Duodenal mucosa (tissue), 2 donors: Measurements from ENCODE around the gene RPS25.
"Not testable (repeated sequence)": the region's sequence is repeated elsewhere in the genome, so short reads cannot be mapped to it uniquely, and the experiment has no call there.

Experiments used
- H3K27ac ChIP-seq: one replicate; pipeline ENCODE4 v1.7.0; 2013; ENCODE audit warnings: low read depth, low read length
- H3K27me3 ChIP-seq, 2 donors: one replicate each; pipeline ENCODE4 v1.7.0; 2013; ENCODE audit warnings: low read length in 2 of 2, control low read depth in 1 of 2; ENCODE audit not compliant: insufficient read depth in 2 of 2, control insufficient read depth in 1 of 2
- H3K36me3 ChIP-seq, 2 donors: one replicate each; pipeline ENCODE4 v1.7.0; 2013; ENCODE audit warnings: low read length in 2 of 2, control low read depth in 1 of 2; ENCODE audit not compliant: insufficient read depth in 2 of 2, control insufficient read depth in 1 of 2
- H3K4me1 ChIP-seq, 2 donors: one replicate each; pipeline ENCODE4 v1.7.0; 2013; ENCODE audit warnings: low read length in 2 of 2, control low read depth in 1 of 2; ENCODE audit not compliant: insufficient read depth in 2 of 2, control insufficient read depth in 1 of 2
- H3K4me3 ChIP-seq, 2 donors: one replicate each; pipeline ENCODE4 v1.7.0; 2013; ENCODE audit warnings: low read length in 2 of 2, low read depth in 1 of 2
- H3K9ac ChIP-seq, 2 donors: one replicate each; pipeline ENCODE4 v1.7.0; 2013; ENCODE audit warnings: low read length in 2 of 2, low read depth in 1 of 2
- H3K9me3 ChIP-seq, 2 donors: one replicate each; pipeline ENCODE4 v1.7.0; 2013; ENCODE audit warnings: low read length in 2 of 2, control low read depth in 1 of 2; ENCODE audit not compliant: control insufficient read depth in 1 of 2

The RPS25 gene

DNA sequence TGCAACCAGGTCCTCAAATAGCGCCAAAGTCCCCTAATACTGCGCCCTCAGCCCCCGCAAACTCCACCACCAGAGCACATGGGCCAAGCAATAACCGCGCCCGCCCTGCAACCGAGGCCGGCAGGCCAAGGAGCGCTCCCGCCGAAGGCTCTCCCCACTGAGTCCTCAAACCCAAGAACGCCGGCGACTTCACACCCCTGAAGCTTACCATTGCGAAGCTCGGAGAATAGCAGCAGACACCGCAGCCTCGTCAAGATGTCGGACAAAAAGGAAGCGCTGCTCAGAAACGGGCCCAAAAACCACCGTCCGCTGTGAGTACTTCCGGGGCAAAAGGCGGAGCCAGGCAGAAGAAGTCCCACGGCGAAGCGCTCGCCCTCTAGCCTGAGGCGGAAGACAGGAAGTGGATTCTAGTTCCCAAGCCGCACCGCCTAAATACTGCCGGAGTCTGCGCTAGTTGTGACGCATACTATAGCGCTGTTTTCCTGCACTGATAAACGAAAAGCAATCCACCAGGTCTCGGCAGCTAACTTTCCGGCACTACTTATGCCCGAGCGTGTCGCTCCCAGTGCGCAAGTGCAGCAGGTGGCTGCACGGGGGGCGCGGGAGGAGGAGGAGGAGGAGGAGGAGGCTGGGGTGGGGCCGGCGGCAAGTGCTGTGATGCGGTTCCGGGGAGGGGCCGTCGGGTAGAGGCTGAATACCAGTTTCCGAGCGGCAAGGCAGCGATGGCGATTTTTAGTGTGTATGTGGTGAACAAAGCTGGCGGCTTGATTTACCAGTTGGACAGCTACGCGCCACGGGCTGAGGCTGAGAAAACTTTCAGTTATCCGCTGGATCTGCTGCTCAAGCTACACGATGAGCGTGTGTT is at the start of gene RPS25, which contains the start of gene TRAPPC4:
RPS25 (minus strand) TSS at position 270 of the 865 bp plus-strand sequence; CDS start at position 211, 59 bp downstream.
TRAPPC4 (plus strand) TSS at position 693 of the 865 bp plus-strand sequence; CDS start at position 723, 30 bp downstream.
- Histone ChIP-seq H3K4me3 (peak within 1 kb of the TSS; percentile 97 to 99), H3K27ac (peak within 1 kb of the TSS; percentile 98), H3K27me3 (no peaks in the 10 kb centered on the region), H3K4me1 (peaks cover 34 to 43% of the 10 kb centered on the region in 2 donors), H3K9me3 (no peaks in the 10 kb centered on the region), H3K36me3 (peaks cover 8 to 40% of the 10 kb centered on the region in 2 donors), H3K9ac (peak within 1 kb of the TSS; percentile 85 to 88)

DNA sequence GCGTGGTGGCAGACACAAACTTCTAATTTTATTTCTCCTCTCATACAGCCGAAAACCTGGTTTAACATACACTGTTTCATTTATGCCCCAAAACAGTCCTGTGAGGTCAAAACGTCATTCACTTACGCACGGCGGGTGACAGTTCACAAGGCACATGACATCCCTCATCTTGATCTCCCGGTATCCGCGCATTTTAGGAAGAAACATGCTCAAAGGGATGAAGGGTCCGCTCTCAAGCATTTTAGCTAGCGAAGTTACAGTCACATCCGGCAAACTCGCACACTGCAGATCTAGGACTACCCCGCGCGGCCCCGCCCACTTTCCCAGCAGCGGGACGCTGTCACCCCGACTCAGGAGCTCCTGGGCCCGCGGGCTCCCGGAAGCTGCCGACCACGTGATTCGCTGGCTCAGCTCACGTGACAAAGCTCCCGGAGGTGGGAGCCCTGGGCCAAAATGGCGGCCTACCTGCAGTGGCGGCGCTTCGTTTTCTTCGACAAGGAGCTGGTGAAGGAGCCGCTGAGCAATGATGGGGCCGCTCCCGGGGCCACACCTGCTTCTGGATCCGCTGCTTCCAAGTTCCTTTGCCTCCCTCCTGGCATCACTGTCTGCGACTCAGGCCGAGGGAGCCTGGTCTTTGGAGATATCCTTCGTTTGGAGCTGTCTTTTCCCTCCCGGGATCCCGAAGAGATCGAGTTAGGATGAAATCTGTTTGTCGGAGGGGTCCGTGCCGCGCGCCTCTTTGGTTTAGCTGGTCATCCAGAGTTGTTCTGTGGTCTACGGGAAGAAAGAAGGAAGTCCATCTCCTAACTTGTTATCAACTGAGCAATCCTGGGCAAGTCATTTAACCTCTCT is 49.5 kb upstream of the RPS25 start, which contains the start of gene VPS11:
VPS11 (plus strand) TSS at position 448 of the 852 bp plus-strand sequence; CDS start at position 454, 6 bp downstream.
- no peaks in the 10 kb centered on the region for H3K27me3 ChIP-seq
- peaks cover 8 to 18% of the 10 kb centered on the region in 2 donors for H3K4me1 ChIP-seq
- H3K9me3 ChIP-seq = no peaks in the 10 kb centered on the region
- peak within 1 kb of the TSS; percentile 88 to 96 for H3K9ac ChIP-seq
- peaks cover 12 to 29% of the 10 kb centered on the region in 2 donors for H3K36me3 ChIP-seq
- H3K4me3 ChIP-seq = peak within 1 kb of the TSS; percentile 97 to 100
- H3K27ac ChIP-seq = peak within 1 kb of the TSS; percentile 77

DNA sequence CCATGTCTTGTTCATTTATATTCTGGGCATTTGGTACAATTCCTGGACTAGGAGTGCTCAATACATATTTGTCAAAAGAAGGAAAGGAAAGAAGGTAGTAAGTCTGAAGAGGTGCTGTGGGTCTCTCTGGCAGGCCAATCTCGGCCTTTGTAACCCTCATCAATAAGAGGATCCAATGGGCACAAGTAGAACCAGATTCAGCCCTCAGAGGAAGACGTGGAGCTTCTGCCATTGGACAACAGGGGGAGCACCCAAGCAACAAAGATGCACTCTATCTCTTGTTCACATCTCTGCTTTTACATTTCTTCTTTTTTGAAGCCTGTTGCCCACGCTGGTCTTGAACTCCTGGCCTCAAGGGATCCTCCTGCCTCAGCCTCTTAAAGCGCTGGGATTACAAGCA is 47.2 kb upstream of the RPS25 start:
- no peak overlapping the region for H3K9ac ChIP-seq
- peaks cover 8 to 18% of the 10 kb centered on the region in 2 donors for H3K4me1 ChIP-seq

DNA sequence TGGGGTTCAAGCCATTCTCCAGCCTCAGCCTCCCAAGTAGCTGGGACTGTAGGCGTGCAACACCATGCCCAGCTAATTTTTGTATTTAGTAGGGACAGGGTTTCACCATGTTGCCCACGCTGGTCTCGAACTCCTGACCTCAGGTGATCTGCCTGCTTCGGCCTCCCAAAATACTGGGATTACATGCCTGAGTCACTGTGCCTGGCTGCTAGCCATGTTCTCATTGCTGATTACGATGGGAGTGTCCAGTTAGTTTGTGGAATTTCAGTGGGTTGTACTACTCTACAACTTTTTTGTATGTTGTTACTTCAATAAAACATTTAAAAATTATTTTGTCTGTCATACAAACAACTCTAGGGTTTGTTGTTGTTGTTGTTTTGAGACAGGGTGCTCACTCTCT is 44.6 kb upstream of the RPS25 start:
- H3K27me3 ChIP-seq = no peaks in the 10 kb centered on the region
- H3K4me1 ChIP-seq = peaks cover 11 to 17% of the 10 kb centered on the region in 2 donors
- no peak overlapping the region for H3K9ac ChIP-seq
- H3K36me3 ChIP-seq = no peaks in the 10 kb centered on the region
- H3K27ac ChIP-seq = no peak overlapping the region
- no peaks in the 10 kb centered on the region for H3K9me3 ChIP-seq
- no peak overlapping the region for H3K4me3 ChIP-seq

More for the DNA sequence above, 47.2 kb upstream of the RPS25 start:
- Histone ChIP-seq H3K9me3 (no peaks in the 10 kb centered on the region), H3K27me3 (no peaks in the 10 kb centered on the region), H3K36me3 (peaks cover 4 to 7% of the 10 kb centered on the region in 2 donors), H3K27ac (no peak overlapping the region), H3K4me3 (no peak overlapping the region)

DNA sequence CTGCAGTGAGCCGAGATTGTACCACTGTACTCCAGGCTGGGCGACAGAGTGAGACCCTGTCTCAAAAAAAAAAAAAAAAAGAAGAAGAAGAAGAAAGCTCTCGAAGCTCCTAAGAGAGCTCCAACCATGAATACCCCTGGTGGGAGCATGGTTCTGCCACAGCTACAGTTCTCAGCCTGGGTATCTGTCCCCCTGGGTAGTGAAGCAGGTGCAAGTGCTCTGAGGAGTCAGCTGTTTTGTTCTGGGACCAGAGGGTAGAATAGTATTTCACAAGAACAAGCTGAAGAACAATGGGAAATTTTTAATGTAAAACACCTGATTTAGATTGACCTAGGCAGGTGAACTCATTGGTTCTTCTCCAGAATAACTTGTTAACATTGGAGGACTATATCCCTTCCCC is 43.1 kb upstream of the RPS25 start:
- Histone ChIP-seq H3K4me3 (no peak overlapping the region), H3K9ac (no peak overlapping the region), H3K9me3 (no peaks in the 10 kb centered on the region), H3K27me3 (no peaks in the 10 kb centered on the region), H3K36me3 (no peaks in the 10 kb centered on the region), H3K4me1 (peaks cover 6 to 10% of the 10 kb centered on the region in 2 donors), H3K27ac (no peak overlapping the region)

DNA sequence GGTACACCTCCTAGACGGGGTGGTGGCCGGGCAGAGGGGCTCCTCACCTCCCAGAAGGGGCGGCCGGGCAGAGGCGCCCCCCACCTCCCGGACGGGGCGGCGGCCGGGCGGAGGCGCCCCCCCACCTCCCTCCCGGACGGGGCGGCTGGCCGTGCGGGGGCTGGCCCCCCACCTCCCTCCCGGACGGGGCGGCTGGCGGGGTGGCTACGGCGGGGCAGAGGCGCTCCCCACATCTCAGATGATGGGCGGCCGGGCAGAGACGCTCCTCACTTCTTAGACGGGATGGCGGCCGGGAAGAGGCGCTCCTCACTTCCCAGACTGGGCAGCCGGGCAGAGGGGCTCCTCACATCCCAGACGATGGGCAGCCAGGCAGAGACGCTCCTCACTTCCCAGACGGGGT is 41.0 kb upstream of the RPS25 start:
- Histone ChIP-seq H3K4me1 (peaks cover 19 to 22% of the 10 kb centered on the region in 2 donors), H3K36me3 (peaks cover 12 to 13% of the 10 kb centered on the region in 2 donors)
- H3K4me3 ChIP-seq, H3K27me3 ChIP-seq, H3K9ac ChIP-seq, H3K27ac ChIP-seq, H3K9me3 ChIP-seq: not testable (repeated sequence)

DNA sequence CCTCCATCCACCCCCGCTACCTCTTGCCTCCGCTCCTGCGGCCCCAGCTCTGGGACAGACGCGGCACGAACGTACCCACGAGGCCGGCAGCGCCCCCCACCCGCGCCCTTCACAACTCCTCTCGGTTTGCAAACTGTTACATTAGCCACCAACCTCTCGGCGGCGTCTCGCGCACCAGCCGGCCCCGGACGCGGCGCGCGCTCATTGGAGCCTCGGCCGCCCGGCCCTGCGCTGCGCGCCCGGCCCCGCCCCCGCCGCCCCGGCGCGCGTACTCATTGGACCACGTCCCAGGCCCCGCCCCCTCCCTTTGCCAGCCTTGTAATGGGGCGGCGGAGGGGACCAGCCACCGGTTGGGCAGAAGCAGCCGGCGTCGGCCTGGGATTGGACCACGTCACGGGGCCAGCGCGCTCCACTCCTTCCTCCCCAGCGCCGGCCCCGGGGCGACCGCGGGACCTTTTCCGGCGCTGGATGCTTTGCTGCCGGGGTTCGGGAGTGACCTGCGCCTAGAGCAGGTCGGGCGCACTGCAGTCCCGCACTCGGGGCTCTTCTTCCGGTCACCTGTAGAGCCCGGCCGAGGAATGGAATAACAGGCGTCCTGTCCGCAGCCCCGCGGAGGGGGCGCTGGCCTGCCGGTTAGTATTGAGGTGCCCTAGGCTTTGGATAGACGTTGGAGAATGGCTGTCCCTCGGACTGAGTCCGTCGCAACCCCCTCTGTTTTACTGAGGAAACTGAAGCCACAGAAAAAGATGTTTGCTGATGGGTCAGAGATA is 39.0 kb upstream of the RPS25 start, which contains the start of gene HYOU1:
HYOU1 (minus strand) TSS at position 206 of the 770 bp plus-strand sequence. CDS start 1,045 bp downstream, outside the sequence.
- Histone ChIP-seq H3K27ac (peak within 1 kb of the TSS; percentile 73), H3K4me1 (peaks cover 19 to 22% of the 10 kb centered on the region in 2 donors), H3K27me3 (no peaks in the 10 kb centered on the region), H3K9me3 (no peaks in the 10 kb centered on the region), H3K9ac (peak within 1 kb of the TSS; percentile 71 to 75), H3K36me3 (peaks cover 30 to 33% of the 10 kb centered on the region in 2 donors), H3K4me3 (peak within 1 kb of the TSS; percentile 84 to 94)

DNA sequence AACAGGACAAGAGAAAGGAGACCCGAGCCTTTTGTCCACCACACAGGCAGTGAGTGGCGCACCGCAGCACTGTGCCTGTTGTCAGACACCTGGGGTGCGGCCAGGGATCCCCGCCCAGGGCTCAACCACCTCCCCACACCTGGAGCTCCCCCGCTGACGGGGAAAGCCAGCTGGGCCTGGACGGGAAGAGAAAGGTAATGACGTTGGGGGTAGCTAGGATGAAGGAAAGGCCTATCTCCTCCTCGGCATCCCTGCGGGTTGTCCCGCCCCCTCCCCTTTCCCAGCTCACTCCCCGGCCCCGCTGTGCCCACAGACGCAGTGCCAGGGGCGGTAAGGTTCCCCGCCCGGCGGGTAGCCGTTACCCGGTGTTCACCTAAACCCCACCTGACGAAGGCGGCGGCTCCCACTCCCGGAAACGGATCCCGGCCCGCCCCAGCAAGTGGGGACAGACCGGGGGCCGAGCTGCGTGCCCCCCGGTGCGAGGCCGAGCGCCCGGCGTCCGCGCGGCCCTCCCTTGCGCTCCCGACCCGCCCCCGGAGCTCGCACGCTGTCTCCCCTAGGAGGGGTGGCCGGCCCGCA is 38.4 kb upstream of the RPS25 start:
- H3K4me3 ChIP-seq = peak overlapping the region; percentile 75 to 84
- H3K27me3 ChIP-seq = no peaks in the 10 kb centered on the region
- peak overlapping the region; percentile 73 for H3K27ac ChIP-seq
- H3K4me1 ChIP-seq = peaks cover 19 to 22% of the 10 kb centered on the region in 2 donors
- H3K9ac ChIP-seq = peak overlapping the region; percentile 67 to 75
- peaks cover 37 to 40% of the 10 kb centered on the region in 2 donors for H3K36me3 ChIP-seq
- no peaks in the 10 kb centered on the region for H3K9me3 ChIP-seq

DNA sequence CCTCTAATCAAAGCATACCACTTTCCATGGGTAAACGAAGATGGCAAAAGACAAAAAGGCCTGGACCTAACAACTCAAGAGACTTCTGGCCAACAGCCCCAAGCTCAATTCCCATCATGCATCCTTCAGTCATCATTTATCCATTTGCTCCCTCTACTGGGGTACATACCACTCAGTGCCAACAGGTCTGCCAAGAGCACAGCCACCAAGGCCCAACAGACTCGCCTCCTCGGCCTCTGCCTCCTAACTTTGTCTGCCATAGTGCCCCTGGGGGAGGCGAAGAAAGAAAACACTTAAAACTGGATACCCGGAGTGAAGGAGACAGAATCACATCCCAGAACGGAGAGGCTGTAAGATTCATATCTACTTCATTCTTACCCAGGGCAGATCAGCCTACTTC is 37.8 kb upstream of the RPS25 start:
- H3K36me3 ChIP-seq = peaks cover 40 to 46% of the 10 kb centered on the region in 2 donors

More for the DNA sequence above, 37.8 kb upstream of the RPS25 start:
- no peaks in the 10 kb centered on the region for H3K9me3 ChIP-seq
- no peaks in the 10 kb centered on the region for H3K27me3 ChIP-seq
- peak overlapping the region; percentile 67 to 75 for H3K9ac ChIP-seq
- peak overlapping the region; percentile 75 to 84 for H3K4me3 ChIP-seq
- H3K27ac ChIP-seq = no peak overlapping the region
- peaks cover 19 to 22% of the 10 kb centered on the region in 2 donors for H3K4me1 ChIP-seq
